GM10266 (cell line): ENCODE data around the gene LRRD1.
"Not testable (repeated sequence)": the region's sequence is repeated elsewhere in the genome, so short reads cannot be mapped to it uniquely, and the experiment has no call there.

Experiments used
- DNase-seq: peaks from one replicate; pipeline ENCODE4 v3.0.0; 2012; ENCODE audit errors: extremely low spot score
- CTCF ChIP-seq: IDR thresholded peaks from 2 replicates; pipeline ENCODE4 v1.5.1; 2012; ENCODE audit warnings: mild to moderate bottlenecking, low read depth; ENCODE audit not compliant: control insufficient read depth, insufficient read depth; ENCODE audit errors: missing control alignments

LRRD1 gene

DNA sequence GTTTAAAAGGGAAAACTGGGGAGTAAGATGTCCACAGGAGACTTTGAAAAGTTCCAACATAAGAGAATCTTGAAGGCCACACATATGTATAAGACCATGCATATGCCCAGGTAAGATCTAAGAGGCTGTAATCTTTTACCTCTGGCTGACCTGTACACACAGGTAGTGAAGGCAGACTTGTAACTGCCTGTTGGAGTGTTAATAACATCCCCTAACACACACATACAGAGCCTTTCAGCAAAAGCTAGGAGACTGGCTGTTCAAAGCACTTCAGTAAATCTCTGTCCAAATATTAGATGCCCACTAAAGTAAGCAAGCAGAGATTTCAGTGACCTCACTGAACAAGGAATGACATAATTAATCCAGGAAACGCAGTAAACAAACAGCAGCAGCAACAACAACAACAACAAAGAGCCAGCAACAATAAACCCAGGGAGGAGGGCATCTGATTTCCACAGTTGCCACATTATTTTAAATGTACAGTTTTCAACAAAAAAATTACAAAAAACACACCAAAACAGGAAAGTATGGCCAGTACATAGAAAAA is 59.7 kb downstream of the LRRD1 start:
- TF ChIP-seq CTCF: no peak
- DNase-seq: no peak

DNA sequence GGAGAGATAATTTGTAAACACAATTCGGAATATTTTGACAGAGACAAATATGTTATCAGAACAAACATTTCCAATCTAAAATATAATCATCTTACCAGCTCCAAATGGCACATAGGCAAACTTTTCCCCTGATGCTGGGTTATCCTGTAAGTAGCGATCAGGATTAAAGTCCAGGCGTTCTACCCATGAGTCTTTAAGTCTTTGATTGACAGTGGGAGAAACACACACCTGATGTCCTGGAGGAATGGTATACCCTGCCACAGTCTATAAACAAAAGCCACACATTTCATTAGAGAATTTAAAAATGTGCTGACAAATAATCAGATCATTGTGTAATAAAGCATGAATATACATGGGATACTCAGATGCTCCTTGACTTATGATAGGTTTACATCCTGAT is 62.0 kb downstream of the LRRD1 start:
- TF ChIP-seq CTCF: no peak
- DNase-seq: no peak

- TF ChIP-seq CTCF: no peak
- DNase-seq: no peak
These were observed 63.1 kb downstream of the LRRD1 start for GRCh38 chr7:92115821-92116220.

GRCh38 chr7:92110857-92111256 is 68.1 kb downstream of the LRRD1 start:
- DNase-seq: no peak
- no peak for TF ChIP-seq CTCF

GRCh38 chr7:92108821-92109220 is 70.1 kb downstream of the LRRD1 start:
- DNase-seq: no peak

GRCh38 chr7:92102862-92103261 is 76.1 kb downstream of the LRRD1 start:
- not testable (repeated sequence) for DNase-seq

More at GRCh38 chr7:92108821-92109220, 70.1 kb downstream of the LRRD1 start:
- no peak for TF ChIP-seq CTCF

DNA sequence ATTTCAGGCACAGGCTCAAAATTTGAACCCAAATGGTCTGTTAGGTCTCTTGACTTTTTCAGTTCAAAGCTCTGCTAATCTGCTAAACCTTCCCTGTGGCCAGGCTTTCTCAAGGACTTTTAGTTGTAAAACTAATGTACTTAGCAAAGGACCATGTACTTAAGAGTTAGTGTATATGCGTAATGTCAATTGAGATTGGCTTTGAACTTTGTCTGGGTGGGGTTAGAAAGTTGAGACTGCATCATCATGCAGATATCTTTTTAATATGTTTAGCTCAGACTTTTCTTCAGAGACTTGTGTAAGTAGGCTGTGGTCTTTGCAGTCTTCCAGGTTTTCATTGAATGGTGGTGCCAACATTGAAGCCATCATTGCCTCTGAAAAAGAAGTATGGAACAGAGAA is 78.4 kb downstream of the LRRD1 start:
- TF ChIP-seq CTCF: no peak
- no peak for DNase-seq

GRCh38 chr7:92095380-92095779 is 83.6 kb downstream of the LRRD1 start:
- TF ChIP-seq CTCF: no peak
- no peak for DNase-seq
